Measurements from ENCODE around the gene TRMT13. TPM values are rescaled to one million over a fixed set of nuclear protein-coding genes. Genes with fewer than 3 reads are reported as not detected.
"Not testable (repeated sequence)": the region's sequence is repeated elsewhere in the genome, so short reads cannot be mapped to it uniquely, and the experiment has no call there.

TRMT13 gene
- total RNA-seq, 1 donor from 2014 or later, result 6.4 TPM

GRCh38 chr1:100151679-100152078, 18.7 kb downstream of the TRMT13 start:
- DNase-seq (no peak), ATAC-seq (no peak)
- intact Hi-C loops (cut with micrococcal nuclease), result no loop called here

- DNase-seq (no peak), ATAC-seq (no peak)
- intact Hi-C loops (cut with micrococcal nuclease), result no loop called here
These were observed 19.3 kb downstream of the TRMT13 start for GRCh38 chr1:100152271-100152670.

DNA sequence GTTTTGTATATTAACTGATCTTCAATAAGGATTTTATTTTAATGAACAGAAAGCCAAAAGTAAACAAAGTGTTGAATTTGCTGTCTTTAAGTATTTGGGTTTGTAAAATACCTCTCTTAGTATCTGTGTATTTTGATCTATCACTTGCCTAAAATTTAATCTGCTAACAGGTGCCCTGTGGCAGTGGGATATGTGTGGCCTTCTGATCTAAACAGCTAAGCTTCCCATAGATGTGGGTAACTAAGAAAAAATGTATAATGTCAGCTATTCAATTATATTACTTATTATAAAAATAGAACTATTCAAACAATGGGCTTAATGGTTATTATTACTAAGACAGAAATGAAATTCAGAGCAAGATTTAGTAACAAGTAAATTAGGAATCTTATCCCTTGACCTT, 29.9 kb downstream of the TRMT13 start:
- intact Hi-C loops (cut with micrococcal nuclease), result no loop called here
- no peak for ATAC-seq
- DNase-seq, result no peak

DNA sequence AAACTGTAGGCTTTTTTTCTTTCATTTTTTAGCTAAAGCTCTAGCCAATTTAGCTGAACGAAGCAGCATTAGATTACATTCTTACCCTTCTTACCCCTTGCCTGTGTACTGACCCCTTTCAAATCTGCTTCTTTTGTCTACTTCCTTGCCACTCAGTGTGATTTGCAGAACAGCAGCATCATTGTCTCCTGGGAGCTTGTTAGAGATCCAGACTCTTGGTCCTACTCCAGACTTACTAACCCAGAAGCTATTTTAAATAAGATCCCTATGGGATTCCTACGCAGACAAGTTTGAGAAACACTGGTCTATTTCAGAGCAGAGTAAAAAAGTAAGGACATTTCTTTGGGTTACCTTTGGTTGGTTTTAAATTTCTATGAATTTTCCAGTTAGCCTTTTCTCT, 31.3 kb downstream of the TRMT13 start:
- peak; percentile 66 for ATAC-seq
- intact Hi-C loops (cut with micrococcal nuclease), result no loop called here
- no peak for DNase-seq

- DNase-seq (no peak), ATAC-seq (no peak)
- intact Hi-C loops (cut with micrococcal nuclease), result loop anchor here (1.0 kb wide), 1 partner anchor 27 kb away; no protein-coding TSS in a partner anchor
These were observed 31.7 kb downstream of the TRMT13 start for GRCh38 chr1:100164702-100165101.

DNA sequence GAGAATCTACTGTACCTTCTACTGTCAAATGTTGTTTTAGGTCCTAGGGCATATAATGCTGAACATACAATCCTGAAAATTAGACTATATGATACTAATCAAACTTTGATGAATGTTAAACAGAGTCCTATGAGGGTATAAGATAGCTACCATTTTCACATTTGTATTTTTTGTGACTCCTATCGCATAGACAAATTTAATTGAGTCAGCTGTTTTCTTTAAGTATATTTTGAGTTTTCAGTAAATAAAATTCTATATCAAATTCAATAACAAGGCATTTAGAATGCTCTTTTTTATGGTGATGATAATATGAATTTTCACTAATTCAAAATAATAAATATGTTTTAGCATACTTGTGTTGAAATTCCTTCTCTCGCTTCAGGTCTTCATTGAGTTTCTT, 35.1 kb downstream of the TRMT13 start:
- DNase-seq, result no peak
- no peak for ATAC-seq
- intact Hi-C loops (cut with micrococcal nuclease), result no loop called here

- intact Hi-C loops (cut with micrococcal nuclease), result no loop called here
- DNase-seq (no peak), ATAC-seq (peak; percentile 51)
These were observed 44.5 kb downstream of the TRMT13 start for GRCh38 chr1:100177295-100178041.

- DNase-seq (no peak), ATAC-seq (peak; percentile 88)
- intact Hi-C loops (cut with micrococcal nuclease), result no loop called here
These were observed 45.1 kb downstream of the TRMT13 start, which contains the start of gene LRRC39 for GRCh38 chr1:100178091-100178490. Gene LRRC39 (minus strand): TSS chr1:100178256. CDS start chr1:100168516, 9,740 bp downstream.

DNA sequence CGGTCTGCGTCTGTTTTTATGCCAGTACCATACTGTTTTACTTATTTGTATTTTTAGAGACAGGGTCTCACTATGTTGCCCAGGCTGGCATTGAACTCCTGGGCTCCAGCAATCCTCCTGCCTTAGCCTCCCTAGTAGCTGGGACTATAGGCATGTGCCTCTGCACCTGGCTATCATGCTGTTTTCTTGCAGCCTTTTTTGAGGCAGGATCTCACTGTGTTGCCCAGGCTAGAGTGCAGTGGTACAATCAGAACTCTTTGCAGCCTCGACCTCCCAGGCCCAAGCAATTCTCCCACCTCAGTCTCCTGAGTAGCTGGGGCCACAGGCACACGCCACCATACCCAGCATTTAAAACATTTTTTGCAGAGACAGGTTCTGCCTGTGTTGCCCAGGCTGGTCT, 50.4 kb downstream of the TRMT13 start:
- no peak for ATAC-seq
- DNase-seq, result no peak
- intact Hi-C loops (cut with micrococcal nuclease), result no loop called here

- intact Hi-C loops (cut with micrococcal nuclease), result no loop called here
- ATAC-seq (no peak), DNase-seq (no peak)
These were observed 51.6 kb downstream of the TRMT13 start for GRCh38 chr1:100184536-100184935.

GRCh38 chr1:100187912-100188311, 54.9 kb downstream of the TRMT13 start:
- intact Hi-C loops (cut with micrococcal nuclease), result no loop called here
- ATAC-seq, result peak; percentile 89
- DNase-seq, result peak; percentile 43

- ATAC-seq (peak; percentile 92), DNase-seq (no peak)
- intact Hi-C loops (cut with micrococcal nuclease), result no loop called here
These were observed 55.7 kb downstream of the TRMT13 start for GRCh38 chr1:100188617-100189016.

DNA sequence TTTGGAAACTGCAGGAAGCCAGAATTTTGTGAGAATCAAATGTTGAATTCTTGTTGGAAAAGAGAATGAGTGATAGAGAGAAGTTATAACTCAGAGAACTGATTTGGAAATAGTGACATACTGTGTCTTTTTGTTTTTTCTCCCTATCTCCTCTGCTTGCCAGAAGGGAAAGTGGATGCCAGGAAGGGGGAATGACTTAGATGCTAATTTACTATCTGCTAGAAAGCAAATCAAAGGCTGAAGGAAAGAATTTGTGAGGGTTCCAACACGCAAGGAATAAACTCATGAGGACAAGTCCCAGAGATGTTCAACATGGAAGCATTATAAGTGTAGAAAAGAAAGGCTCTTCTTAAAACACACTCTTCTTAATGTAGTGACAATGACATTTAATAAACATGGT, 65.6 kb downstream of the TRMT13 start:
- ATAC-seq (no peak), DNase-seq (no peak)
- intact Hi-C loops (cut with micrococcal nuclease), result no loop called here

- ATAC-seq; intact Hi-C loops (cut with micrococcal nuclease); DNase-seq: not testable (repeated sequence)
These were observed 67.1 kb downstream of the TRMT13 start for GRCh38 chr1:100200060-100200459.

Other genes starting within 250 kb of the TRMT13 start
- gene SLC35A3, start 163.2 kb upstream of the TRMT13 start, total RNA-seq, result 7.5 TPM
- 2.2 TPM for gene SASS6, start 233 bp upstream of the TRMT13 start, total RNA-seq
- gene LRRC39, start 45.1 kb downstream of the TRMT13 start, total RNA-seq, result 209 TPM
- gene DBT, start 116.7 kb downstream of the TRMT13 start, total RNA-seq, result 36.2 TPM
- gene RTCA, start 133.1 kb downstream of the TRMT13 start, total RNA-seq, result 52.2 TPM
- 2.6 TPM for gene CDC14A, start 219.3 kb downstream of the TRMT13 start, total RNA-seq

All from left ventricle myocardium superior (tissue), 1 donor.